HK-2 (cell line): ENCODE results near the gene SLC7A4.
"Not testable (repeated sequence)": the region's sequence is repeated elsewhere in the genome, so short reads cannot be mapped to it uniquely, and the experiment has no call there.

ENCODE experiments used
- DNase-seq: peaks from one replicate; pipeline ENCODE4 v3.0.0-alpha.2; 2018; ENCODE audit not compliant: unreplicated experiment

Gene SLC7A4

DNA sequence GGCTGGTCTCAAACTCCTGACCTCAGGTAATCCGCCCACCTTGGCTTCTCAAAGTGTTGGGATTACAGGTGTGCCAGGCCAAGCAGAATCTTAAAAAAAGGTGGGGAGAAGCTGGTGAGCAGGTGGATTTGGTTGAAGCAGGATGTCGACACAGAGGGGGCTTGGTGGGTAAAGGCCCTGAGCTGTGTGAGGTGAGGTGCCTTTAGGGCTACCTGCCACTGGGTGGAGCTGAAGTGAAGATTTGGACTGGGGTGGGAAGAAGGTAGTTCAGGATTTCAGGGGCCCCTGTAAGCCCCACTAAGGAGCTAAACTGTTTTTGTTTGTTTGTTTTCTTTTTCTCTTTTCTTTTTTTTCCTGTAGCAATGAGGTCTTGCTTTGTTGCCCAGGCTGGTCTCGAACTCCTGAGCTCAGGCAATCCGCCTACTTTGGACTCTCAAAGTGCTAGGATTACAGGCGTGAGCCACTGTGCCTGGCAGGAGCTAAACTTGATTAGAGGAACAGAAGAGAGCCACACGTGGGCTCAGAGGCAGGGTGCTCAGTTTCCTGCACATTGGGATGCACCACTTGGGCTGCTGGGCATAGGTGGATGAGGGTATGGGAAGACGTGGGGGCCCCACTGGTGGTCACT lies 11.4 kb downstream of the SLC7A4 start:
- no peak for DNase-seq

DNA sequence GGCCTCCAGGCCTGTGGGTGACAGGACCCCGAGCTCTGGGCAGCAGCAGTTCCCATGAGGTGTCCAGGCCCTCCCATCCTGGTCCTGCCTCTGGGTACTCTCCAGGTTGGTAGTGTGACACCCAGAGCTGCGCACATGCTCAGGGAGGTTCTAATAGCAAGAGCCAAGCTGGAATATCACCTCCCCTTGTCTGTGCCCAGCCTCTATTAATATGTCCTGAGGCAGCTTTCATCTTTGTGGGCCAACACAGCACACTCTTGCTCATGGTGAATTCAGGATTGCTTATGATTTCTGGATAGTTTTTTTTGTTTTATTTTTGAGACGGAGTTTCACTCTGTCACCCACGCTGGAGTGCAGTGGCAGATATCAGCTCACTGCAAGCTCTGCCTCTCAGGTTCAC lies 14.0 kb downstream of the SLC7A4 start:
- no peak for DNase-seq

DNA sequence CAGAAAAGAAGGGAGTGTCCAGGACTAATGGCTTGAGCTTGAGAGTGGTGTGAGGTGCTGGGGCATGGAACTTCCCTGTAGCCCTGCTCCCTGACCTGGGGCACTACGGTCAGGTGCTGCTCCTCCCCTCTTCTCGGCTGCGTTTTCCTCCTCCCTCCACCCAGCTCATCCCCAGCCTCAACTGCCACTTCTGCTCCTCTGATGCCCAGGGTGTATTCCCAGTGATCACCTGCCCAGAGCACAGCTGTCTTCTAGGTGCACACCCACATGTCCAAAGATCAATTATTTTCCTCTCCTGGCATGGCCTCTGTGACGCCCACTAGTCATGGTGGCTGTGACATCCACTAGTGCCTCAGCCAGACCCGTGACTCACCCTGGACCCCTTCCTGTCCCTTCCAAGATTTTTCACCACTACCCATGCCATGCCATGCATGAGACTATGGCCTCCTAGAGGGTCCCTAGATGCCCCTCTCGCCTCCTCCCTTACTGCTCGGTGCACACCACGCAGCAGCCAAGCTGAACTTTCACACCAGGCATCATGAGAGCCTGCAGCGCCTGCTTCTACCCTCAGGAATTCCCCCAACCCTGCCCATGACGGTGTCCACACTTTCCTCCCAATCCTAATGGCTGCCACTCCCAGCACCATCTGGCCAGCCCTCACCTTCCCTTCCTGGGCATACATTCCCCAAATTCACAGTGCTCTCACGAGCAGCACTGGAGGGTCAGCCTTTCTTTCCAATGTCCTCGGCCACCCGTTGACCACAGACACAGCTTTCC lies 15.5 kb downstream of the SLC7A4 start:
- DNase-seq: no peak

DNA sequence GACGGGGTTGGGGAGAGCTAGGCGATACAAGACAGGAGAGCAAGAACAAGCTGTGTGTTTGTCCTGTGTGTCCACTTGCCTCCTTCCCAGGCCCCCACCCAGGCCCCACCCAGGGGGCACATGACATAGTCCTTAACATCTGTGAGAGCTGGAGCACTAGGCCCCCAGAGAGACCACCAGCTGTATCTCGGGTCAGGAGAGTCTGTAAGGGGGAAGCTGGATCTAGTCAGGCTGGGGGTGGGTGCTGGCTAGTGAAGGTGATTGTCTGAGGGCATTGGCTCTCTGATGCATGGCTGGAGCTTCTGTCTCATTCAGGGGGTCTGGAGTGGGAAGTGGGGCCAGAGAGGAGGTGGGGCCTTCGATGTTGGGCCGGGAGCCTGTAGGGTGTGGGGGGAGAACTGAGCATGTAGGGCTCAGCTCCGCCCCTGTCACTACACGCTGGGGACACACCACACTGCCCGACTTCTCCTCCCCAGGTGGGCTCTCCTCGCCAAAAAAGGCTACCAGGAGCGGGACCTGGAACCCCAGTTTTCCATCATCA lies 16.8 kb downstream of the SLC7A4 start:
- DNase-seq: no peak

DNA sequence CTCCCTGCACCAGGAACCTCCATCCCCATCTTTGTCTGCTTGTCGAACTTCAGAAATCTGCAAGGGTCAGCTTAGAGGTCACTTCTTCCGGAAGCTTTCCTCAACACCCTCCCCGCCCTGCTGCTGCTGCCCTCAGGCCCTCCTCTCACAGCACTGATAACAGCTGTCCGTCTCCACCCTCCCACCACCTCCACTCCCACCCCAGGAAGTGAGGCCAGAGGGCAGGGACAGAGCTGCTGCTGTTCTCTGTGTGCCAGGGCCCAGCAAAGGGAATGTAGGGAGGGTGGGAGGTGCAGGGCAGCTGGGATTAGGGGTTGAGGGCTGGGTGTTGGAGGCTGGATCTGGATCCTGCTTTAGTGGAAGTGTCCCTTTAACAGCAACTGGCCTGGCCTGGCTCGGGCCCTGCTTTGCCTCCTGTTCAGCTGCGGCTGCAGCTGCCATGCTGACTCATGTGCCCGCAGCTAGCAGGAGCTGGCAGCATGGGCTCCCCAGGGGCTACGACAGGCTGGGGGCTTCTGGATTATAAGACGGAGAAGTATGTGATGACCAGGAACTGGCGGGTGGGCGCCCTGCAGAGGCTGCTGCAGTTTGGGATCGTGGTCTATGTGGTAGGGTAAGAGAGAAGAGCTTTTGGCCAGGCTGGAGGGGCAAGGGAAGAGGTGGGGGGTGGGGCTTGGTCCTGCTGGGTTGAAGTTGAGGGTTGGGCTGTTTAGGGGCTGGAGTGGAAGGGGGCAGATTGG lies 17.5 kb downstream of the SLC7A4 start, which contains the start of gene P2RX6:
Gene P2RX6 (plus strand): TSS at position 440 of the 740 bp plus-strand sequence. CDS start 10 bp downstream, at position 450.
- DNase-seq: peak; percentile 50

DNA sequence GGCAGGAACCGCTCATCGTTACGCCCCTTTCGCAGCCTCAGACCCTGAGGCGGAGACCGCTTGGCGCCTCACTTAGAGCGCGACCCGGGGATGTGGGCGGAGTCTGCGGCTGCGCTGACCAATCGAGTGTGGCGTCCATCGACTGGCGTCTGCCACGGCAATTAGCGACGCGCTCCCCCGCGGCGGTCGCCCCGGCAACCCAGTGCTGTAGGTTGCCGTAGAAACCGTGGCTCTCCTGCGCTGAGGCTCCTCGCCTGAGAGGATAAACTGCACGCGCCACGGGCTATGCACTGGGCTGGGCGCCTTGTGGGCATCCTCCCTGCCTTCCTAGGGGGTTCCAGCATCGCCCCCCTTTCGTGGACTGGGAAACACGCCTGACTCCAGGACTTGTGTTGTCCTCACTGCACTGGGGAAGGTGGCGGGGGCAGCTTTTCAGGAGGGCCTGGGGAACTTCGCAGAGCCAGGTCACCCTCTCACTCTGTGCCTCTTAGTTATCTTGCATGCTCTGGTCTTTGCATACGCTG lies 18.1 kb downstream of the SLC7A4 start:
- DNase-seq: peak; percentile 90

DNA sequence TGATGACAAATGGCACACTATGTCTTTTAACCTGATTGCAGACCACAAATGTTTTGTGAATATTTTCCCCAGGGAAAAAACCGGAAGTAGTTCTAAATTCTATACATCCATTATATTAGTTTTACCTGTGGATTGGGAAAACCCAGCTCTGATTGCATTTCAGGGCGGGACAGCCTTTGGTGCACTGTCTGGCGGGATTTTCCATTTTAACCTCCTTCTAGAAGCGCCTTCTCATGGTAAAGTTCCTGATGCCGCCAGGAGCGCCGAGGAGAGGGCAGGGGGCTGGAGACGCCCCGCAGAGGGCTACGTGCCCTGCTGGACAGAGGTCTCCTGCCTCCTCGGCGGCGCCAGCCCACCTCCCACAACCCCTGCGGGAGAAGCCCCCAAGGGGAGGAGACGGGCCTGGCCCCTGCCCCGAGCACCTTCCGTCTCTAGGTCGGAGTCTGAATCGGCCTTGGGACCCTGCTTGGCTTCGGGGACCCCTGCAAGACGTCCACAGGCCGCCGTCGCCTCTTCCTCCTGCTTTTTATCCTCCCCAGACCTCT lies 18.6 kb downstream of the SLC7A4 start:
- DNase-seq: no peak

DNA sequence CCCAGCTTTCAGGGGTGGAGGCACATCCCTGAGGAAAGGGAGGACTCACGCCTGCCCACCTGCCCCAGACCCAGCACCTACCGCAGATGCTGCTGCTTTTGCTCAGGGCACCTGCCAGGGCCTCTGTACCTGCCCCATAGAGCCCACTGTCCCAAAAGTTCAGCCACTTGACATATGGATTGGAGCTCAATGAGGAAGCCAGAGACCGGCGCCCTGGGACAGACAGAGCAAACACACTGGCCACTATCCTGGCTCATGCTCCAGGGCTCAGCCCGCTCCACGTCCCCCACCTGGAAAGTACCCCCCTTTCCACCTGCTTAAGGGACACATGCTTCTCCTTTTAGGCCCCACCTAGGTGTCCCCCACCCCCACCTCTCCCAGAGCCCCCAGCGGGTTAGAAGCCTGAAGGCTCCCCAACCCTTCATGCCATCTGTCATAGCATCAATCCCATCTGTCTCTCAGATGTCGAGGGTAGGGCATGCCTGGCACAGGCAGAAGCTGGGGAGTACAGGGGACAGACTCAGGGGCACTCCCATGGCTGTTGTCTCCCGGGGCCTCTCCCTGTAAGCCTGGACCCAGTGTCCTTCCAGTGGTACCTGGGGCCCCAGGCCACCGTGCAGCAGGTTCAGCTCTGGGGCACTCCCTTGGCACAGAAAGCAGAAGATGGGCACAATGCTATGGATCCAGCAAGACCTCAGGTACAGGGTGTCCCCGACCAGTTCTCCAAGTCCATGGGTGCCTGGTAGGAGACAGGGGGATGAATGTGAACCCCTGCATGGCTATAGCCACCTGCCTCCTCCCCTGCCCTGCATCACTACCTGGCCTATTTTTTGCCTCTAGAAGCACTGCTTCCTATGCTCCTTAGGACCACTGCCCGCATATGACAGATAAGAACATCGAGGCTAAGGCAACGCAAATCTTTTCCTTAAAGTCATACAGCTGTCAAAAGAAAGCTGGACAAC lies 19.6 kb downstream of the SLC7A4 start:
- DNase-seq: no peak

DNA sequence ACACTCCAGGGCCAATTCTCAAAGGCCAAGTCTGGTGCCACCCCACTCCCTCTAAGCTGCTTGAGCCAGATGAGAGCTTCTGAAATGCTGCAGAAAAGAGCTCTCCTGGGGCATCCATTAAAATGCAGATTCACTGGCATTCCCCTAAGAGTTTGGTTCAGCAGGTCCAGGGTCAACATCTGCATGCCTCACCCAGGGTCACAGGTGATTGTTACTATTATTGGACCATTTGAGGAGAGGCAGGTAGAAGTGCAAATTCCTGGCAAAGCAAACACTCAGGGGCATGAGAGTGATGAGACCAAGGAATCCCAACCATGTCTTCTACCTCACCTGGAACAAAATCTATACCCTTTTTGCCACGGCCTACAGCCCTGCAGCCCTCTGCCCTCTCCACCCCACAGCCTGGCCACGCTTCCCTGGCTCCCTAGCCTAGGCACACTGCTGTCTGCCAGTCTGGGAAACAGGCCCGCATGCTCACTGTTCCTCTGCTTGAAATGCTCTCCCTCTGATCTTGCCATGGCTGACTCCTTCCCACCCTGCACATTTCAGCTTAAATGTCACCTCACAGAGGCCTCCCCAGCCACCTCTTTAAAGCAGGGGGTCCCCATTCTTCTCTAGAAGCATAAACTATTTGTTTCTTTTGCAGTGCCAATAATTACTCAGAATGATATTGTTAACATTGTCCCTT lies 21.8 kb downstream of the SLC7A4 start:
- DNase-seq: no peak

DNA sequence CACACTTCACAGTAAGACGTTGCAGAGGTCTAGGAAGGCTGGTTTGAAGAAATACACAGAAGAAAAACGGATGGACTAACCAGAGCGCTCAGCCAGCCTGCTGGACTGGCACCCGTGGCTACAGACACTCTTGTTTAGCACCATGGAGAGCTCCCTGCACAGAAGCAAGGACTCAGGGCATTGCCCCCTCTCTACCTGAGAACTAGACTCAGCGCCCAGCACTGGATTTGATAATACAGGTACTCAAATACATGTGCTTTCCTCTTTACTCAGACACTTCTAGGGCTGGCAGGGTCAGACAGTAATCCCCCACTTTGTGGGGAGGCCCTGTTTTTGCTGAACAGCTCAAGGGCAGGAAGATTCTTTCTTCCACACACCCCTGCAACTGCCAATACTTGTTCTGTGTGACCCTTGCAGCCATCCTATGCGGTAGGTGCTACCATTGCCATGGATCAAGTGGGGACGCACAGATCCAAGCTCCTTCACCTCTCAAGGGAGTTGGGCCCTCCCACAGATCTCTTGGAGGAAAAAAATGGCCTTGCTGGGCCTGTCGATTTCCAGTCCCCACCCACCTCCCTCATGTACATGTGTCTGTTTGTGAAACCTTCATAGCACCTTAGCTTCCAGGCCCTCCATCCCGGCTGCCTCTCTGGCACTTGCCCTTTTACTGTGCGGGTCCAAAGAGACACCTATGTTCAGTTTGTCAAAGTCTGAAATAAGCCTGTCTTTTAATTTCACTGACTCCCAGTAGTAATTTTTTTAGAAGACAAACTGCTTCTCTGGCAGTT lies 22.5 kb downstream of the SLC7A4 start:
- DNase-seq: no peak

DNA sequence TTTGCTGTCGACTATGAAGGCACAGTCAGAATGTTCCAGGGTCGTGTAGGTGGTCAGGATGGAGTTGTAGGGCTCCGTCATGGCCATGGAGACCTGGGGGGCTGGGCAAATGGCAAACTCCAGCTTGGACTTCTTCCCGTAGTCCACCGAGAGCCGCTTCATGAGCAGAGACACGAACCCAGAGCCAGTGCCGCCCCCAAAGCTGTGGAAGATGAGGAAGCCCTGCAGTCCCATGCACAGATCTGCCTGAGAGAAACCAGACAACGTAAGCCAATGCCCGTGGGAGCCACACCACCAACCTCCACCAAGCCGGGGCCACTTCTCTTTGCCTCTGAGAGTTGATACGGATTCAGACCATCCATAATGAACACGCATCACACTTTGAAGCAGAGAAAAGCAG lies 23.2 kb downstream of the SLC7A4 start:
- DNase-seq: not testable (repeated sequence)

DNA sequence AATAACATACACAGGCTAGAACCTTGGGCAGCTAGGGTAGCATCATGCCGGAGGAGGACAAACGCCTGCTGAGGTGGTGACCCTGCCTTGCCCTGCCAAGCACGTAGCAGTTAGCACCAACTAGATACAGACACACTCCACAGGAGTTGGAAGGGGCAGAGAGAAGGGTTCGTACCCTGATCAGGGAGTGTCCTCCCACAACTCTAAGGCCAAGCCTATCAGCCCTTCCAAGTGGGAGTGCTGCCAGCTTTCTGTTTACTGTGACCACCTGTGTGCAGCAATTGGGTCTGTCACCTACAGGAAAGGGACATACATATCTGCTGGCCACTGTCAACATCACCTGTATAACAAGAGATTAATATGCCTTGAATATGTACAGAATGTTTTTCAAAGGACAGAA lies 28.6 kb downstream of the SLC7A4 start:
- DNase-seq: no peak

DNA sequence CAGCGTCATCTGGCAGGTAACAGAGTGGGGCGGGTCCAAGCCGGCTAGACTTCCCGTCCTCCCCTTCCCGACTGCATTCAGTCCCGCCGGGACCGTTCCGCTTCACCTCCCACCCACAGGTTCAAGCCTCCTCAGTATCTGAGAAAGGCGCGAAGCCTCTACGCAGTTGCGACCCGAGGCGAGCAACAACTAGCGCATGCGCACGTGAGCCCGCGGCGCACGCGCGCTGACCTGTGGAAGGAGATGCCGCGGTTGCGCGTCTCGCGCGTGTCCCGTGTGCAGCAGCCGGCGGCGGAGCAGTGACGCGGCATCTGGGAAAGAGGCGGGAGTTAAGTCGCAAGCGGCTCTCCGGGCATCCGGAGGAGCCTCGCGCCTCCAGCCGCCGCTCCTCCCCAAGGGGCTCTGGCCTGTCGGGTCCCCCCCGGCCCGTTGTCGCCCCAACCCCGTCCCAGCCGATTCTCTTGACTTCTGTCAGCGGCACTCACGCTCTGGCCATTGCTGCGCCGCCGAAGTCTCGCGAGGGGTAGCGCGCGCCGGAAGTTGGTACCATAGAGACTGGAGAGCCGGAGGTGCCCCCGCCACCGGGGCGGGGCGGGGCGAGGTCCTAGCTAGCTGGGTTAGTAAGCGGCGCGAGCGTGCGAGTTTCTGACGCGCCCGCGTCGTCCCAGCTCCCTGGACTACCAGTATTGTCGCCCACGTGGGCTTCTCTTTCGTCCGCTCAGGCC lies 30.6 kb downstream of the SLC7A4 start, which contains the start of gene THAP7:
Gene THAP7 (minus strand): TSS at position 518 of the 725 bp plus-strand sequence. CDS start 207 bp downstream, at position 311.
- peak; percentile 95 for DNase-seq

DNA sequence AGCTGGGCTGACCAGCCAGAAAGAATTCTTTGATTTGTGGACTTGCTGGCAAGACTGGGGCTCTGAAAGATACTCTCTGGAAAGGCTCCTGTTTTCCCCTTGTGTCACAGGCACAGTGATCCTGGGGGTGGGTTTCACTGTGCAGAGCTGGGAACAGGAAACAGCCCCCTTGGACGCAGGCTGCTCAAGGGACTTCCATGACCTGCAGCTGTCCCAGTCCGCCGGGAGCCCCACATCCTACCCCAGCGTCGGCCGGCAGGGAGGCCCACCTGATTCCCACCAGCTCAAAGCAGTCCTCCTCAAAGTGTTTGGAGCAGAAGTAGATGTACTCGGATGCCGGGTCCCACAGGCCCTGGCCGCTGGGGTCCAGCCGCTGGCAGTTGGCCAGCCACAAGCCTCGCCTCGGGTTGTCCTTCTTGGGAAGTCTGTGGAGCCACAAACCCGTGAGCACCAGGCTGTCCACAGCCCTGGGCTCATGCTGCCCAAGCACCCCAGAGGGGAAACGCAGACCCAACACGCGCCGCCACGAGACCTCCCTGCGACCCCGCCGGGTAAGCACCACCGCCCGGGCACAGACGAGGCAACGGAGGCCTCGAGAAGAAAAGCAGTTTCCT lies 31.3 kb downstream of the SLC7A4 start:
- no peak for DNase-seq

DNA sequence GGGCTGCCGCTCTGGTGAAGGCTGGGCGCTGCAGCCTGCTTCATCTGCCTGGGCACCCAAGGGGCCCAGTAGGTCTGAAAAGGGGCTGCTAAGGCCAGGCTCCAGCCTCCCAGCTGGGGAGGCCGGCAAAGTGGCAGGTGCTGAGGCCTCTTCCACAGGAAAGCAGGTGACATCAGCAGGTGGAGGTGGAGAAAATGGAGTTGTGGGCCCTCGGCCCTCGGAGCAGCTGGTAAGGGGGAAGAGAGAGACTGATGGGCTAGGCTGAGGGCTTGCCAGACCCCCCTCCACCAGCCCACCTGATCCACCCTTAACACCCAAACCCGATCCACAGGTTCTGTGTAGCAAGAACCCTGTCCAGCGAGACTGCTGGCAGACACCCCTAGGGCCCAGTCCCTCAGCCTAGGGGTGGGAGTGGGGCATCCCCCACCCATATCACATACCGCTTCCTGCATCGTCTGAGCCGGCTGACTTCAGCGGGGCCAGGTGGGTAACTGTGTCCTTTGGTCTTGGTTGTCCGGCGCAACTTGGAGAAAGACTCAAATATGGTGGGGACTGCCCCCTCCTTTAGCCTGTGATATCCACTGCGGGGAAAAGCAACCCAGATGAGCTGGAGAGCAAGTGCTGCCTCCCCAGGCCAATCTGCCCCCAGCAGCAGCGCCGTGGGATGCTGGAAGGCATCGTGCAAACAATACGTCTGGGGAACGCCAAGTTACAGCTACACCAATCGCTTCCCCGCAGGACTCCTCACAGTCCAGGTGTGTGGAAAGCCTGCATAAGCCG lies 32.0 kb downstream of the SLC7A4 start:
- no peak for DNase-seq

DNA sequence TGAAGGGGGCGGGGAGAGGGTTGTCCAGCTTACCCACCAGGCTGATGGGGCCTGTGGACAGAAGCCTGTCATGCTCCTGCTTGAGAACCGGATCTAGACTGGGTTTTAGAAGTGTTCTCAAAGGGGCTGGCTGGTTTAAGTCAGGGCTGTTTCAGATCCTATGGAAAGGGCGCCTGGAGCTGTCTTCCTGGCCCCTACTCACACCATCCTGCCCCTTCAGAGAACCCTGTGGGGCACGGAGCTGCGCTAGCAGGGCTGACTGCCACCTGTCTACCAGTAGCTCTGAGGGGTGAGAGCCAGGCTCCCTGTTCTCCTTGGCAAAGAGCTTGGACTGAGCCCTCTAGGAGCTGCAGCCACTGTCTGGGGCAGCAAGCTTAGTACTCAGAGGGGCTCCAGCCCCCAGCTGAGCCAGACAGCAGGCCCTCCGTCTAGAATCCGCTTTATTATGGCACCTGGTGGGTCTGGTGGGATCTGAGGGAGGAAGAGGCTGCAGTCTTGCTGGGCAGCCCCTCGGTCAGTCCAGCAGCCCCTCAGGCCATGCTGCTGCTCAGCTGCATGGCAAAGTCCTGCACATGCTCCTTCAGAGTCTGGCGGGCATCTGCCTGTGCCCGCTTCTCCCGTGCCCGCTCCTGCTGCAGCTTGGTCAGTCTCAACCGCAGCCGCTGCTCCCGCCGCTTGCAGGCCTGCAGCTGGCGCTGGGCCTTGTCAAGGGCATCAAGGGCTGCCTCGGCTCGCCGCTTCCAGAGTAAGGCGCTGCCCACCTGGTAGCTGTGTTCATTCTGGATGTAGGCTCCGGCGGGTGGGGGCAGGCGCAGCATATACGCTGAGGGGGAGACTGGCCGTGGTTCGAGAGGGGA lies 32.8 kb downstream of the SLC7A4 start:
- DNase-seq: no peak
